ENCODE data around the gene PDE4C.

DNA sequence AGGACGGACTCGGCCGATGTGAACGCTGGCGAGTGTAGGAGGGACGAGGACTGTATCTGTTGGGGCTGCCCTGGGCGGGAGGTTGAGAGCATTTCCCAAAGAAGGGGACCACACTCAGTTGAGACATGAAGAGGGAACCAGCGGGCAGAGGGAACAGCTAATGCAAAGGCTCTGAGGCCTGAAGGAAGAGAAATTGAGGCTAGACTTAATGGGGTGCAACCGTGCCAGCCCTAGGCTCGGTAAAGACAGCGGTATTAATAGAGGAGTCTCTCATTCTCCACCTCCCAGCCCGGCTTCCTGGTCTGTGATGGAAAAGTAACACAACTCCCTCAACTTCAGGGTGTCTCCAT, 32.1 kb downstream of the PDE4C start:
- TF ChIP-seq, protein P1, sequence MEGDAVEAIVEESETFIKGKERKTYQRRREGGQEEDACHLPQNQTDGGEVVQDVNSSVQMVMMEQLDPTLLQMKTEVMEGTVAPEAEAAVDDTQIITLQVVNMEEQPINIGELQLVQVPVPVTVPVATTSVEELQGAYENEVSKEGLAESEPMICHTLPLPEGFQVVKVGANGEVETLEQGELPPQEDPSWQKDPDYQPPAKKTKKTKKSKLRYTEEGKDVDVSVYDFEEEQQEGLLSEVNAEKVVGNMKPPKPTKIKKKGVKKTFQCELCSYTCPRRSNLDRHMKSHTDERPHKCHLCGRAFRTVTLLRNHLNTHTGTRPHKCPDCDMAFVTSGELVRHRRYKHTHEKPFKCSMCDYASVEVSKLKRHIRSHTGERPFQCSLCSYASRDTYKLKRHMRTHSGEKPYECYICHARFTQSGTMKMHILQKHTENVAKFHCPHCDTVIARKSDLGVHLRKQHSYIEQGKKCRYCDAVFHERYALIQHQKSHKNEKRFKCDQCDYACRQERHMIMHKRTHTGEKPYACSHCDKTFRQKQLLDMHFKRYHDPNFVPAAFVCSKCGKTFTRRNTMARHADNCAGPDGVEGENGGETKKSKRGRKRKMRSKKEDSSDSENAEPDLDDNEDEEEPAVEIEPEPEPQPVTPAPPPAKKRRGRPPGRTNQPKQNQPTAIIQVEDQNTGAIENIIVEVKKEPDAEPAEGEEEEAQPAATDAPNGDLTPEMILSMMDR (conservative IDR thresholded peaks at IDR 0.05 in 1 of 2, IDR thresholded peaks at IDR 0.05 in 1 of 2; ENCODE audit: low read depth in 1 of 2, low read length in 2 of 2) = no peak
- no peak for TF ChIP-seq EZH2 (IDR thresholded peaks at IDR 0.05; ENCODE audit: low read length, missing control alignments)

Data from fibroblast of lung (primary cell).